ENCODE measurements around the gene CBFA2T2. TPM values are rescaled to one million over a fixed set of nuclear protein-coding genes. Genes with fewer than 3 reads are reported as not detected.

CBFA2T2 gene
- total RNA-seq, 4 donors from 2014 or later: 16.7 to 22.5 (median 19.1) TPM

GRCh38 chr20:33600981-33601380, 111.1 kb downstream of the CBFA2T2 start:
- TF ChIP-seq POLR2A (IDR thresholded peaks at IDR 0.05) (no peak), CTCF (IDR thresholded peaks at IDR 0.05) (no peak), EP300 (IDR thresholded peaks at IDR 0.05) (no peak)
- no peak overlapping the region for H3K4me3 ChIP-seq
- peaks cover 0 to 4% (median 0%) of the 10 kb centered on the region in 4 donors for H3K4me1 ChIP-seq
- DNase-seq (ENCODE audit: low spot score in 2 of 2): no peak
- peaks cover 0 to 4% (median 0%) of the 10 kb centered on the region in 3 donors for H3K36me3 ChIP-seq
- H3K9me3 ChIP-seq: no peaks in the 10 kb centered on the region
- WGBS, 2 donors: 83 to 98% methylated on average over 8 of the region's 8 CpGs
- no peaks in the 10 kb centered on the region for H3K27me3 ChIP-seq
- no peak overlapping the region for H3K27ac ChIP-seq

- Histone ChIP-seq H3K27ac (no peak overlapping the region), H3K4me1 (peaks cover 0 to 4% (median 0%) of the 10 kb centered on the region in 4 donors), H3K9me3 (no peaks in the 10 kb centered on the region), H3K27me3 (no peaks in the 10 kb centered on the region), H3K36me3 (peaks cover 0 to 4% (median 0%) of the 10 kb centered on the region in 3 donors), H3K4me3 (no peak overlapping the region)
- no peak for DNase-seq (ENCODE audit: low spot score in 2 of 2)
- WGBS, 2 donors: 86 to 95% methylated on average over 5 of the region's 5 CpGs
- no peak for TF ChIP-seq CTCF (IDR thresholded peaks at IDR 0.05)
- no peak for TF ChIP-seq POLR2A (IDR thresholded peaks at IDR 0.05)
- no peak for TF ChIP-seq EP300 (IDR thresholded peaks at IDR 0.05)
Measured at GRCh38 chr20:33601861-33602260, 112.0 kb downstream of the CBFA2T2 start.

GRCh38 chr20:33602826-33603590, 113.1 kb downstream of the CBFA2T2 start:
- DNase-seq (ENCODE audit: low spot score in 2 of 2): no peak
- TF ChIP-seq POLR2A (IDR thresholded peaks at IDR 0.05) (no peak), EP300 (IDR thresholded peaks at IDR 0.05) (no peak), CTCF (IDR thresholded peaks at IDR 0.05) (no peak)
- Histone ChIP-seq H3K27me3 (no peaks in the 10 kb centered on the region), H3K36me3 (peaks cover 0 to 10% (median 0%) of the 10 kb centered on the region in 3 donors), H3K27ac (no peak overlapping the region), H3K9me3 (no peaks in the 10 kb centered on the region), H3K4me3 (no peak overlapping the region), H3K4me1 (peaks cover 0 to 4% (median 0%) of the 10 kb centered on the region in 4 donors)
- 76 to 77% methylated on average over 5 of the region's 5 CpGs for WGBS, 2 donors

- 71 to 78% methylated on average over 5 of the region's 5 CpGs for WGBS, 2 donors
Measured at GRCh38 chr20:33604084-33604990, 114.4 kb downstream of the CBFA2T2 start.

More at GRCh38 chr20:33604084-33604990, 114.4 kb downstream of the CBFA2T2 start:
- DNase-seq (ENCODE audit: low spot score in 2 of 2): no peak
- Histone ChIP-seq H3K27me3 (no peaks in the 10 kb centered on the region), H3K9me3 (no peaks in the 10 kb centered on the region), H3K4me3 (no peak overlapping the region), H3K4me1 (peaks cover 0 to 4% (median 0%) of the 10 kb centered on the region in 4 donors), H3K27ac (no peak overlapping the region), H3K36me3 (peaks cover 0 to 22% (median 0%) of the 10 kb centered on the region in 3 donors)
- TF ChIP-seq EP300 (IDR thresholded peaks at IDR 0.05) (no peak), POLR2A (IDR thresholded peaks at IDR 0.05) (no peak), CTCF (IDR thresholded peaks at IDR 0.05) (no peak)

Measured in tibial nerve (tissue), 4 donors.